Esophagus muscularis mucosa (tissue), 4 donors: Measurements from ENCODE around the gene ATP2B2. TPM values are rescaled to one million over a fixed set of nuclear protein-coding genes. Genes with fewer than 3 reads are reported as not detected.

Experiments used
- DNase-seq: peaks from one replicate; pipeline ENCODE4 v3.0.0-alpha.2; 2017; ENCODE audit errors: extremely low spot score
- H3K27ac ChIP-seq, 4 donors: fragments of 200-600 bp; sonication (generic); replicated peaks in 1 of 4; 1 replicate in 3 of 4; 2 replicates in 1 of 4; pipeline ENCODE4 v1.5.1; 2016 to 2019; ENCODE audit warnings: mild to moderate bottlenecking in 1 of 4
- H3K27me3 ChIP-seq, 4 donors: fragments of 200-600 bp; sonication (generic); one replicate each; pipeline versions ENCODE4 v1.5.1 to v1.6.0; 2016 to 2019
- H3K36me3 ChIP-seq, 4 donors: fragments of 200-600 bp; sonication (generic); one replicate each; pipeline ENCODE4 v1.5.1; 2016 to 2019
- H3K4me1 ChIP-seq, 4 donors: fragments of 200-600 bp; sonication (generic); one replicate each; pipeline ENCODE4 v1.5.1; 2016 to 2019
- H3K4me3 ChIP-seq, 4 donors: fragments of 200-600 bp; sonication (generic); 1 replicate in 2 of 4; 2 replicates in 2 of 4; pipeline ENCODE4 v1.5.1; 2016 to 2019; ENCODE audit warnings: mild to moderate bottlenecking in 4 of 4, moderate library complexity in 1 of 4
- H3K9me3 ChIP-seq, 4 donors: fragments of 200-600 bp; sonication (generic); 1 replicate in 3 of 4; 2 replicates in 1 of 4; pipeline ENCODE4 v1.5.1; 2016 to 2019
- CTCF ChIP-seq, 3 experiments: fragments of 200-600 bp in 2 of 3; fragments of 450-650 bp in 1 of 3; sonication (generic) in 2 of 3; IDR thresholded peaks; one replicate each; pipeline ENCODE4 v1.5.1; 2017 to 2019; ENCODE audit warnings: antibody characterized with exemption in 3 of 3, mild to moderate bottlenecking in 2 of 3, moderate library complexity in 1 of 3
- EP300 ChIP-seq: sonication (generic); formaldehyde crosslinking; IDR thresholded peaks from one replicate; pipeline ENCODE4 v1.6.1; 2017; ENCODE audit warnings: antibody characterized with exemption
- POLR2A ChIP-seq: fragments of 450-650 bp; IDR thresholded peaks from one replicate; pipeline ENCODE4 v1.6.1; 2017; ENCODE audit warnings: antibody characterized with exemption, moderate library complexity, mild to moderate bottlenecking, low read depth
- POLR2AphosphoS5 ChIP-seq, 2 donors: sonication (generic); formaldehyde crosslinking; IDR thresholded peaks; one replicate each; pipeline ENCODE4 v1.6.1; 2017; ENCODE audit warnings: antibody characterized with exemption in 2 of 2
- WGBS: methylation state at CpG from one replicate; pipeline ENCODE4 v1.1.5; 2018; 5-methylcytosine and 5-hydroxymethylcytosine counted together
- intact Hi-C: fragments of 100-400 bp; cut with DNase I; formaldehyde crosslinking; loops from one replicate; pipeline ENCODE4 v1.15.1; 2023
- total RNA-seq, 4 donors: library from RNA; depleted of rRNA; stranded (reverse); fragments of >200 nt; gene quantifications; one replicate each; pipeline versions ENCODE4 v1.1.0 to v1.2.1, GENCODE V29; 2016

Gene ATP2B2
- total RNA-seq, 4 donors from 2014 or later = under 0.01 to 0.75 (median 0.39) TPM

DNA sequence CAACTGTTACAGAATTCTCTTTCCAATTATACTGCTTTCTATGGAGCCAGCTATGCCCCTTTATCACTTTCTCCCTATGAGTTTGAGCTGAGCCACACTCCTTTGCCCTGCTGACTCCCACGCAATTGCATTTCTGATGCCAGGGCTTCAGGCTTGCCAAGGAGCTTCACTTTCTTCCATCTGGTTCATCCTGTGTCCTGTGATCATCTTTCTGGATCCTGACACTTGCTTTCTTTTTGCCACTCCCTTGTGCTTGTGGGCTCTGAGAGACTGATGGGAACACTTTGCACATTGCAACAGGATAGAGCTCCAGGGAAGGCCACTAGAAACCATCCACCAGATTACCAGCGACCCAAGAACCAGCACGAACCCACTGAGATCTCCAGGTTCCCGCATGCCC lies 107.5 kb downstream of the ATP2B2 start:
- Histone ChIP-seq H3K27me3 (no peaks in the 10 kb centered on the region), H3K27ac (no peak overlapping the region), H3K9me3 (no peaks in the 10 kb centered on the region), H3K36me3 (no peaks in the 10 kb centered on the region), H3K4me1 (no peaks in the 10 kb centered on the region), H3K4me3 (no peak overlapping the region)
- intact Hi-C loops = no loop called here
- WGBS = 88% methylated on average over 4 of the region's 4 CpGs
- DNase-seq = no peak
- TF ChIP-seq POLR2AphosphoS5 (IDR thresholded peaks at IDR 0.05) = no peak
- no peak for TF ChIP-seq CTCF (IDR thresholded peaks at IDR 0.05)
- TF ChIP-seq EP300 = no peak
- no peak for TF ChIP-seq POLR2A

- Histone ChIP-seq H3K9me3 (no peaks in the 10 kb centered on the region), H3K27me3 (no peaks in the 10 kb centered on the region), H3K27ac (no peak overlapping the region), H3K4me1 (no peaks in the 10 kb centered on the region), H3K36me3 (no peaks in the 10 kb centered on the region), H3K4me3 (no peak overlapping the region)
- TF ChIP-seq CTCF (IDR thresholded peaks at IDR 0.05) = no peak
- TF ChIP-seq POLR2AphosphoS5 (IDR thresholded peaks at IDR 0.05) = no peak
- TF ChIP-seq POLR2A = no peak
- no peak for TF ChIP-seq EP300
- 92% methylated on average over 3 of the region's 4 CpGs for WGBS
- intact Hi-C loops = no loop called here
- no peak for DNase-seq
Measured at GRCh38 chr3:10396931-10397330, 108.5 kb downstream of the ATP2B2 start.

- H3K36me3 ChIP-seq = no peaks in the 10 kb centered on the region
- TF ChIP-seq POLR2A (no peak), CTCF (IDR thresholded peaks at IDR 0.05) (no peak), EP300 (no peak), POLR2AphosphoS5 (IDR thresholded peaks at IDR 0.05) (no peak)
- no peaks in the 10 kb centered on the region for H3K9me3 ChIP-seq
- H3K27ac ChIP-seq = no peak overlapping the region
- DNase-seq = no peak
- no peaks in the 10 kb centered on the region for H3K27me3 ChIP-seq
- H3K4me1 ChIP-seq = no peaks in the 10 kb centered on the region
- 78% methylated on average over 4 of the region's 4 CpGs for WGBS
- intact Hi-C loops = no loop called here
- H3K4me3 ChIP-seq = no peak overlapping the region
Measured at GRCh38 chr3:10396083-10396482, 109.3 kb downstream of the ATP2B2 start.

- intact Hi-C loops = no loop called here
- Histone ChIP-seq H3K36me3 (no peaks in the 10 kb centered on the region), H3K4me1 (no peaks in the 10 kb centered on the region), H3K27ac (no peak overlapping the region), H3K4me3 (no peak overlapping the region), H3K9me3 (no peaks in the 10 kb centered on the region), H3K27me3 (no peaks in the 10 kb centered on the region)
- WGBS = 97% methylated on average over 4 of the region's 4 CpGs
- TF ChIP-seq EP300 (no peak), POLR2A (no peak), CTCF (IDR thresholded peaks at IDR 0.05) (no peak), POLR2AphosphoS5 (IDR thresholded peaks at IDR 0.05) (no peak)
- DNase-seq = no peak
Measured at GRCh38 chr3:10395671-10396070, 109.7 kb downstream of the ATP2B2 start.

DNA sequence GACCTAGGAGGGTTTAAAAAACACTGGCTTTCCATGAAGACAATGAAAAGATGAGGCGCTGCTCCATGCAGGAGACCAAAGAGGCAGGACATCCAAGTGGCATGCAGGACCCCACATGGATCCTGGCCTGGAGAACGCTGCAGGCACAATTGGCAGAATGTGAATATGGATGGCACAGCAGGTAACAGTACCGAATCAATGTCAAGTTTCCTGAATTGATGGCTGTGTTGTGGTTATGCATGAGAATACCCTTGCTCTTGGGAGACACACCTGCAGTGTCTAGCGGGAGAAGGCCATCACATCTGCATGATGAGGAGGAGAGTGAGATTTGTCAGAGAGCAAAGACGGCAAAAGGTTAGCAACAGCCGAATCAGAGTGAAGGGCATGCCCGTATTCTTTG lies 110.2 kb downstream of the ATP2B2 start:
- Histone ChIP-seq H3K27me3 (no peaks in the 10 kb centered on the region), H3K4me1 (no peaks in the 10 kb centered on the region), H3K36me3 (no peaks in the 10 kb centered on the region), H3K9me3 (no peaks in the 10 kb centered on the region), H3K27ac (no peak overlapping the region), H3K4me3 (no peak overlapping the region)
- no peak for DNase-seq
- intact Hi-C loops = no loop called here
- TF ChIP-seq EP300 = no peak
- WGBS = 88% methylated on average over 7 of the region's 7 CpGs
